OCI-LY7 (cell line): ENCODE measurements around the gene HEPN1. TPM values are rescaled to one million over a fixed set of nuclear protein-coding genes. Genes with fewer than 3 reads are reported as not detected.

Source experiments
- BruUV-seq: library from RNA; stranded (reverse); fragments of 400-500 nt; replicated peaks from 2 replicates; lab custom pipeline; 2021; lab: Mats Ljungman, UMichigan
- CTCF ChIA-PET: fragments of 300-600 bp; sonication (Branson Sonifier 250); formaldehyde crosslinking; loops from one replicate; lab custom pipeline; 2022; ENCODE audit warnings: antibody characterized with exemption; ENCODE audit not compliant: unreplicated experiment; lab: Charles Lee
- POLR2A ChIA-PET: fragments of 300-600 bp; sonication (Branson Sonifier 250); formaldehyde crosslinking; loops from one replicate; lab custom pipeline; 2022; ENCODE audit warnings: antibody characterized with exemption; lab: Charles Lee
- DNase-seq: peaks from one replicate; pipeline ENCODE4 v3.0.0-alpha.2; 2015; ENCODE audit warnings: low spot score
- H2AFZ ChIP-seq: fragments of 200-600 bp; sonication (generic), shearing (Covaris generic); 2 replicates; pipeline ENCODE4 v1.6.1; 2014; ENCODE audit warnings: mild to moderate bottlenecking, antibody characterized with exemption, low read length, moderate library complexity
- H3K27ac ChIP-seq: fragments of 200-600 bp; sonication (generic); 2 replicates; pipeline ENCODE4 v1.5.1; 2014; ENCODE audit warnings: mixed run types, low read depth, mild to moderate bottlenecking, moderate library complexity, low read length, inconsistent platforms; ENCODE audit not compliant: poor library complexity, severe bottlenecking
- H3K36me3 ChIP-seq: fragments of 200-600 bp; sonication (generic); 2 replicates; pipeline ENCODE4 v1.6.1; 2014; ENCODE audit warnings: mild to moderate bottlenecking, antibody characterized with exemption, low read length, moderate library complexity, mixed read lengths; ENCODE audit not compliant: insufficient read depth
- H3K4me1 ChIP-seq: fragments of 200-600 bp; sonication (generic); 2 replicates; pipeline ENCODE4 v1.5.1; 2014; ENCODE audit warnings: mild to moderate bottlenecking, low read length; ENCODE audit not compliant: insufficient read depth, poor library complexity, severe bottlenecking
- H3K4me2 ChIP-seq: fragments of 200-600 bp; sonication (generic); 2 replicates; pipeline ENCODE4 v1.6.1; 2014; ENCODE audit warnings: mild to moderate bottlenecking, low read length
- H3K4me3 ChIP-seq: fragments of 200-600 bp; sonication (generic); 2 replicates; pipeline ENCODE4 v1.5.1; 2014; ENCODE audit warnings: mild to moderate bottlenecking, low read depth, low read length; ENCODE audit not compliant: poor library complexity, severe bottlenecking
- H3K79me2 ChIP-seq: fragments of 200-600 bp; sonication (generic); 2 replicates; pipeline ENCODE4 v1.6.1; 2016; ENCODE audit warnings: low read depth, mild to moderate bottlenecking, low read length, moderate library complexity, mixed read lengths; ENCODE audit not compliant: insufficient read depth
- H3K9me2 ChIP-seq: fragments of 200-600 bp; sonication (generic); 2 replicates; pipeline ENCODE4 v1.6.1; 2016; ENCODE audit warnings: mild to moderate bottlenecking, low read length, mixed read lengths; ENCODE audit not compliant: insufficient read depth
- H3K9me3 ChIP-seq: fragments of 200-600 bp; sonication (generic); 2 replicates; pipeline ENCODE4 v1.6.1; 2014; ENCODE audit warnings: mild to moderate bottlenecking, mixed run types, low read length, mixed read lengths
- H4K20me1 ChIP-seq: fragments of 200-600 bp; sonication (generic); 2 replicates; pipeline ENCODE4 v1.6.1; 2014; ENCODE audit warnings: mild to moderate bottlenecking, antibody characterized with exemption, low read length, moderate library complexity, mixed read lengths; ENCODE audit not compliant: insufficient read depth
- CTCF ChIP-seq: fragments of 200-600 bp; sonication (generic); conservative IDR thresholded peaks from 2 replicates; pipeline ENCODE4 v1.5.1; 2014; ENCODE audit warnings: mild to moderate bottlenecking, antibody characterized with exemption, low read length, moderate library complexity, mixed read lengths
- EZH2phosphoT487 ChIP-seq: fragments of 200-600 bp; sonication (generic); IDR thresholded peaks from 2 replicates; pipeline ENCODE4 v1.6.1; 2018; ENCODE audit warnings: low read depth, borderline replicate concordance, mild to moderate bottlenecking, mixed run types, antibody characterized with exemption, low read length, moderate library complexity, mixed read lengths
- intact Hi-C: fragments of 100-400 bp; cut with micrococcal nuclease; formaldehyde crosslinking; loops from one replicate; pipeline ENCODE4 v1.10.0; 2022; ENCODE audit not compliant: unreplicated experiment
- total RNA-seq, 2 experiments: library from RNA; depleted of rRNA in 1 of 2; stranded (reverse); fragments of >200 nt in 1 of 2; shearing (Covaris generic) in 1 of 2; gene quantifications; 2 replicates each; pipeline ENCODE4 v1.2.3, GENCODE V29; 2014 to 2022

The HEPN1 gene
- total RNA-seq, 2 experiments from 2014 or later: not detected

- Histone ChIP-seq H4K20me1 (no peaks in the 10 kb centered on the region), H3K9me3 (no peaks in the 10 kb centered on the region), H3K79me2 (no peaks in the 10 kb centered on the region), H3K4me1 (no peaks in the 10 kb centered on the region), H3K36me3 (no peaks in the 10 kb centered on the region), H3K4me3 (no peak within 1 kb of the TSS), H3K27ac (no peak within 1 kb of the TSS), H2AFZ (no peak within 1 kb of the TSS), H3K9me2 (no peaks in the 10 kb centered on the region), H3K4me2 (no peak within 1 kb of the TSS)
- no peak for DNase-seq
- TF ChIP-seq EZH2phosphoT487: no peak
- no peak for TF ChIP-seq CTCF
- CTCF ChIA-PET: no interaction called here
- intact Hi-C loops: no loop called here
- POLR2A ChIA-PET: interaction anchor here (0.6 to 0.7 kb wide), 2 partner anchors 19 to 109 kb away, joined by 3 to 4 read pairs; no protein-coding TSS in a partner anchor
- no TSS peak for BruUV-seq
These were observed 21.3 kb upstream of the HEPN1 start, which contains the start of gene ROBO4 for GRCh38 chr11:124897674-124898262. Gene ROBO4, minus strand, starts transcription at chr11:124897865. Its CDS starts 70 bp downstream, at chr11:124897795.

- H3K4me2 ChIP-seq: no peak overlapping the region
- no peak overlapping the region for H3K4me3 ChIP-seq
- H3K9me2 ChIP-seq: no peaks in the 10 kb centered on the region
- CTCF ChIA-PET: no interaction called here
- no peaks in the 10 kb centered on the region for H3K79me2 ChIP-seq
- no peaks in the 10 kb centered on the region for H3K36me3 ChIP-seq
- H3K9me3 ChIP-seq: no peaks in the 10 kb centered on the region
- H3K4me1 ChIP-seq: no peaks in the 10 kb centered on the region
- BruUV-seq: no TSS peak
- H2AFZ ChIP-seq: no peak overlapping the region
- H4K20me1 ChIP-seq: no peaks in the 10 kb centered on the region
- DNase-seq: no peak
- intact Hi-C loops: no loop called here
- no peak overlapping the region for H3K27ac ChIP-seq
- TF ChIP-seq CTCF (no peak), EZH2phosphoT487 (no peak)
- POLR2A ChIA-PET: interaction anchor here (0.5 to 0.6 kb wide), 3 partner anchors 52 to 385 kb away, joined by 3 read pairs; no protein-coding TSS in a partner anchor
These were observed 20.8 kb upstream of the HEPN1 start for GRCh38 chr11:124898263-124898680.

- no peak for DNase-seq
- no TSS peak for BruUV-seq
- no peaks in the 10 kb centered on the region for H3K9me3 ChIP-seq
- no peaks in the 10 kb centered on the region for H3K4me1 ChIP-seq
- ChIA-PET CTCF (no interaction called here), POLR2A (interaction anchor here (0.5 to 0.6 kb wide), 4 partner anchors 52 to 1124 kb away, joined by 3 to 4 read pairs (median 3); no protein-coding TSS in a partner anchor)
- no peak overlapping the region for H3K27ac ChIP-seq
- H2AFZ ChIP-seq: no peak overlapping the region
- intact Hi-C loops: no loop called here
- H3K9me2 ChIP-seq: no peaks in the 10 kb centered on the region
- TF ChIP-seq CTCF (no peak), EZH2phosphoT487 (no peak)
- no peak overlapping the region for H3K4me3 ChIP-seq
- H3K36me3 ChIP-seq: no peaks in the 10 kb centered on the region
- H3K4me2 ChIP-seq: no peak overlapping the region
- no peaks in the 10 kb centered on the region for H3K79me2 ChIP-seq
- H4K20me1 ChIP-seq: no peaks in the 10 kb centered on the region
These were observed 20.3 kb upstream of the HEPN1 start for GRCh38 chr11:124898711-124899110.
